ENCODE data around the gene CD226.

CD226 gene

DNA sequence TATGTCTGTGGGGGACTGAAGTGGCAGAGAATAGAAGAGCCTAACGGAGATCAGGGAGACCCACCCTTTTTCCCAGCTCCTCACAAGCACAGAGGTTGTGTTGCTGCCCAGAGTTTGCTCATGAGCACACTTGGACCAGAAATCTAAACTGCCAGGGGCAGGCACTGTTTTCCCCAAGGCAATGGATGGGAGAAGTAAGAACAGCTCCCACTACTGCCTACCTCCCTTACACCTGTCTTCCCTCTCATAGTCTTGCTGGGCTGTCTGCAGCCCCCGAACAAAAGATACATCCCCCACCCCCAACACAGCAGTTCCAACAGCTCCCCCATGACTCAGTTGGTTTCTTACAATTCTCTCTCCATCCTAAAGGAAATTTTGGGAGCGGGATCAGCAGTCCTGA is 48.1 kb upstream of the CD226 start:
- Histone ChIP-seq H3K4me2 (ENCODE audit: insufficient read depth, low read length) (no peak overlapping the region), H3K36me3 (ENCODE audit: insufficient read depth, low read length) (peaks cover 21% of the 10 kb centered on the region; the same call in 1 of the 2 replicates), H3K27me3 (ENCODE audit: insufficient read depth, low read length, poor library complexity) (no peaks in the 10 kb centered on the region), H3K79me2 (ENCODE audit: insufficient read depth, low read length) (no peaks in the 10 kb centered on the region), H3K27ac (ENCODE audit: low read length) (no peak overlapping the region), H3K9me3 (ENCODE audit: insufficient read depth, low read length, severe bottlenecking) (no peaks in the 10 kb centered on the region), H2AFZ (ENCODE audit: low read depth, low read length) (no peak overlapping the region), H3K4me1 (ENCODE audit: insufficient read depth, low read length) (no peaks in the 10 kb centered on the region), H3K4me3 (ENCODE audit: low read depth in 1 of 2, low read length in 2 of 2) (no peak overlapping the region), H3K9ac (ENCODE audit: low read depth, low read length) (no peak overlapping the region), H4K20me1 (ENCODE audit: insufficient read depth, low read length) (no peaks in the 10 kb centered on the region)
- no peak for TF ChIP-seq EZH2 (IDR thresholded peaks at IDR 0.05; ENCODE audit: borderline replicate concordance, low read depth, low read length, severe bottlenecking)
- TF ChIP-seq, protein P1, sequence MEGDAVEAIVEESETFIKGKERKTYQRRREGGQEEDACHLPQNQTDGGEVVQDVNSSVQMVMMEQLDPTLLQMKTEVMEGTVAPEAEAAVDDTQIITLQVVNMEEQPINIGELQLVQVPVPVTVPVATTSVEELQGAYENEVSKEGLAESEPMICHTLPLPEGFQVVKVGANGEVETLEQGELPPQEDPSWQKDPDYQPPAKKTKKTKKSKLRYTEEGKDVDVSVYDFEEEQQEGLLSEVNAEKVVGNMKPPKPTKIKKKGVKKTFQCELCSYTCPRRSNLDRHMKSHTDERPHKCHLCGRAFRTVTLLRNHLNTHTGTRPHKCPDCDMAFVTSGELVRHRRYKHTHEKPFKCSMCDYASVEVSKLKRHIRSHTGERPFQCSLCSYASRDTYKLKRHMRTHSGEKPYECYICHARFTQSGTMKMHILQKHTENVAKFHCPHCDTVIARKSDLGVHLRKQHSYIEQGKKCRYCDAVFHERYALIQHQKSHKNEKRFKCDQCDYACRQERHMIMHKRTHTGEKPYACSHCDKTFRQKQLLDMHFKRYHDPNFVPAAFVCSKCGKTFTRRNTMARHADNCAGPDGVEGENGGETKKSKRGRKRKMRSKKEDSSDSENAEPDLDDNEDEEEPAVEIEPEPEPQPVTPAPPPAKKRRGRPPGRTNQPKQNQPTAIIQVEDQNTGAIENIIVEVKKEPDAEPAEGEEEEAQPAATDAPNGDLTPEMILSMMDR (IDR thresholded peaks at IDR 0.05; ENCODE audit: borderline replicate concordance, extremely low read depth, low read length, poor library complexity, severe bottlenecking): no peak
- DNase-seq (no peak), ATAC-seq (ENCODE audit: insufficient read depth, low read depth) (no peak)

DNA sequence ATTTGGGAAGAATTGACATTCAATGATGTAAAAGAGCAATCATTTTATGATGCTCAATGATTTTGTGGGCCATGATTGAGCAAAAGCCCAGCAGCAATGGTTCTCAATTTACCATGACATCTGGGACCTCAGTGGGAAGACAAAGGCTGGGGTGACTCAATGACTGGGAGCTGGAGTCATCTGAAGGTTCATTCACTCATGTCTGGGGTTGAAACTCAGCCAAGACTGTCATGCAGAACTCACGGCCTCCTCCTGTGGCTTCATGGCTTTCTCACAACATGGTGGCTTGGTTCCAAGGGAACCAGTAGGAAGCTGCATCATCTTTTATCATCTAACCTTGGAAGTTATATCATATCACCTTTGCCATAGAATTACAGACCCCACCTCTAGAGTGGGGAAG is 45.1 kb upstream of the CD226 start:
- TF ChIP-seq EZH2 (IDR thresholded peaks at IDR 0.05; ENCODE audit: borderline replicate concordance, low read depth, low read length, severe bottlenecking): no peak
- TF ChIP-seq, protein P1 (IDR thresholded peaks at IDR 0.05; ENCODE audit: borderline replicate concordance, extremely low read depth, low read length, poor library complexity, severe bottlenecking): no peak
- DNase-seq (no peak), ATAC-seq (ENCODE audit: insufficient read depth, low read depth) (no peak)
- H3K79me2 ChIP-seq (ENCODE audit: insufficient read depth, low read length): no peaks in the 10 kb centered on the region
- H2AFZ ChIP-seq (ENCODE audit: low read depth, low read length): no peak overlapping the region
- H3K9me3 ChIP-seq (ENCODE audit: insufficient read depth, low read length, severe bottlenecking): no peaks in the 10 kb centered on the region
- no peaks in the 10 kb centered on the region for H3K27me3 ChIP-seq (ENCODE audit: insufficient read depth, low read length, poor library complexity)
- H3K4me3 ChIP-seq (ENCODE audit: low read depth in 1 of 2, low read length in 2 of 2): no peak overlapping the region
- H4K20me1 ChIP-seq (ENCODE audit: insufficient read depth, low read length): no peaks in the 10 kb centered on the region
- H3K9ac ChIP-seq (ENCODE audit: low read depth, low read length): no peak overlapping the region
- H3K4me1 ChIP-seq (ENCODE audit: insufficient read depth, low read length): no peaks in the 10 kb centered on the region
- H3K36me3 ChIP-seq (ENCODE audit: insufficient read depth, low read length): peaks cover 17% of the 10 kb centered on the region; the same call in 1 of the 2 replicates
- no peak overlapping the region for H3K4me2 ChIP-seq (ENCODE audit: insufficient read depth, low read length)
- no peak overlapping the region for H3K27ac ChIP-seq (ENCODE audit: low read length)

DNA sequence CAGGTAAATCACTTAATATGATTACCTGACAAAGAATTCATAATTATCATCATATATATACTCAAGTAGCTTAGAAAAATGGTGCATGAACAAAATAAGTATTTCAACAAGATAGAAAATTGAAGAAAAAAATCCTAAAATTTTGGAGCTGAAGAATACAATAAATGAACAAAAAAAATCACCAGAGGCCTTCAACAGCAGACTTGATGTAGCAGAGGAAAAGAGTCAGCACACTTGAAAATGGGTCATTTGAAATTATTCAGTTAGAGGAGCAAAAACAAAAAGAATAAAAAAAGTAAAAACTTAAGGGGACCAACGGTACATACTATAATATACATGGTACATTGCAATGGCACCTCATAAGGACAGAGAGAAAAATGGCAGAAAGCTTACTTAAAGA is 40.2 kb upstream of the CD226 start:
- TF ChIP-seq, protein P1 (IDR thresholded peaks at IDR 0.05; ENCODE audit: borderline replicate concordance, extremely low read depth, low read length, poor library complexity, severe bottlenecking): no peak
- TF ChIP-seq EZH2 (IDR thresholded peaks at IDR 0.05; ENCODE audit: borderline replicate concordance, low read depth, low read length, severe bottlenecking): no peak
- Histone ChIP-seq H2AFZ (ENCODE audit: low read depth, low read length) (no peak overlapping the region), H3K27ac (ENCODE audit: low read length) (no peak overlapping the region), H3K4me2 (ENCODE audit: insufficient read depth, low read length) (no peak overlapping the region), H3K9me3 (ENCODE audit: insufficient read depth, low read length, severe bottlenecking) (no peaks in the 10 kb centered on the region), H4K20me1 (ENCODE audit: insufficient read depth, low read length) (no peaks in the 10 kb centered on the region), H3K4me3 (ENCODE audit: low read depth in 1 of 2, low read length in 2 of 2) (no peak overlapping the region), H3K36me3 (ENCODE audit: insufficient read depth, low read length) (peaks cover 18% of the 10 kb centered on the region), H3K27me3 (ENCODE audit: insufficient read depth, low read length, poor library complexity) (no peaks in the 10 kb centered on the region), H3K79me2 (ENCODE audit: insufficient read depth, low read length) (no peaks in the 10 kb centered on the region), H3K9ac (ENCODE audit: low read depth, low read length) (no peak overlapping the region), H3K4me1 (ENCODE audit: insufficient read depth, low read length) (no peaks in the 10 kb centered on the region)
- DNase-seq (no peak), ATAC-seq (ENCODE audit: insufficient read depth, low read depth) (no peak)

DNA sequence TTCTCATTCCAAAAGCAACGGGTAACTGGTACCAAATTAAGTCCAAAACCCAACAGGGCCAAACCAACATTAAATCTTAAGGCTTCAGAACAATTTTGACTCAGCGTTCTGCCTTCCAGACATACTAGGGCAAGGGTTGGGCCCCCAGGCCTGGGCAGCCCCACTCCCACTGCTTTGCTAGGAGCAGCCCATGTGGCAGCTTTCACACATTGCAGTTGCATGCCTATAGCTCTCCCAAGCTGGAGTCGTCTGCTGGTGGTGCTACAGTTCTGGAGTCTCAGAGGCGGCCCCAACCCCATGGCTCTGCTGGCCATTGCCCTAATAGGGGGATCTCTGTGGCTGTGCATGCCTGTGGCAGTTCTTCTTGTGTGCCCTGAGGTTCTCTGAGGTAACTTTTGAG is 37.6 kb upstream of the CD226 start:
- Histone ChIP-seq H4K20me1 (ENCODE audit: insufficient read depth, low read length) (no peaks in the 10 kb centered on the region), H3K36me3 (ENCODE audit: insufficient read depth, low read length) (peaks cover 16% of the 10 kb centered on the region), H3K79me2 (ENCODE audit: insufficient read depth, low read length) (no peaks in the 10 kb centered on the region), H3K27me3 (ENCODE audit: insufficient read depth, low read length, poor library complexity) (no peaks in the 10 kb centered on the region), H3K4me3 (ENCODE audit: low read depth in 1 of 2, low read length in 2 of 2) (no peak overlapping the region), H3K4me2 (ENCODE audit: insufficient read depth, low read length) (no peak overlapping the region), H3K4me1 (ENCODE audit: insufficient read depth, low read length) (no peaks in the 10 kb centered on the region), H3K9me3 (ENCODE audit: insufficient read depth, low read length, severe bottlenecking) (no peaks in the 10 kb centered on the region), H2AFZ (ENCODE audit: low read depth, low read length) (no peak overlapping the region), H3K27ac (ENCODE audit: low read length) (no peak overlapping the region), H3K9ac (ENCODE audit: low read depth, low read length) (no peak overlapping the region)
- DNase-seq (no peak), ATAC-seq (ENCODE audit: insufficient read depth, low read depth) (no peak)
- TF ChIP-seq, protein P1 (IDR thresholded peaks at IDR 0.05; ENCODE audit: borderline replicate concordance, extremely low read depth, low read length, poor library complexity, severe bottlenecking): no peak
- no peak for TF ChIP-seq EZH2 (IDR thresholded peaks at IDR 0.05; ENCODE audit: borderline replicate concordance, low read depth, low read length, severe bottlenecking)
